Ovary (tissue), 3 donors: ENCODE results near the gene COL5A3.

Experiments used
- EP300 ChIP-seq: sonication (generic); formaldehyde crosslinking; IDR thresholded peaks from one replicate; pipeline ENCODE4 v1.6.1; 2017; ENCODE audit warnings: antibody characterized with exemption
- POLR2A ChIP-seq: fragments of 450-650 bp; IDR thresholded peaks from one replicate; pipeline ENCODE4 v1.6.1; 2017; ENCODE audit warnings: antibody characterized with exemption, mild to moderate bottlenecking, moderate library complexity
- TF ChIP-seq, protein P1 (sequence below), 3 donors: fragments of 450-650 bp in 2 of 3; fragments of 200-600 bp in 1 of 3; IDR thresholded peaks; one replicate each; pipeline versions ENCODE4 v1.5.1 to v1.8.0; 2016 to 2022; ENCODE audit warnings: antibody characterized with exemption in 3 of 3, mild to moderate bottlenecking in 1 of 3
- donor health status: DM: no; HTN: no; CAD: no.

DNA sequence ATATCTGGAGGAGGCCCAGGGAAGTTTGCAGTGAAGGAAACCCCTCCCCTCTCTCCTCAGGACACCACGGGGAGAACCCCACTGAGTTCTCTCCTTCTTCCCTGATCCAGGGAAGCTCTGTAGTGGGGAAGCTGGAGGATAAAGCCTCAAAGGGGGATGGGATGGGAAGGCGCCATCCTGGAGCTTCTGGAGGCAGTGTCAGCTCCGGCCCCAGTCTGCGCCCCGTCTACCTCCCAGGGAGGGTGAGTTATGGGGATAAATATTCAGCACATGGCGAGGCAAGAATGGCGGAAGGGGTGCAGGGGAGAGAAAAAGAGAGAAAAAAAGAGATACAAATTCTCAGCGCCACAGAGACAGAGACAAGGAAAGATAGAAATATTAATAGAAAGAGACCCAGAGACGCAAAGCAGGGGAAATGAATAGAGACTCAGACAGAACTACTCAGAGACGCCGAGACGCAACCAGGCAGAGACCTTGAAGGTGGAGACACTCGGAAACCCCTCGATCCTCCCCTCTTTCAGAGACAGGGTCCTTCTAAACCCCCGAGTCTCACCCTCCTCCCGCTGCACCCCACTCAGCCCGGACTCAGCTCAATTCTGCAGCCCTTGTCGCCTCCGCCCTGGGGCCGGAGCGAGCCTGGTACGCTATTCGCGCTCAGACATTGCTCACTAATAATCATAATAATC lies 97.6 kb downstream of the COL5A3 start:
- TF ChIP-seq, protein P1, sequence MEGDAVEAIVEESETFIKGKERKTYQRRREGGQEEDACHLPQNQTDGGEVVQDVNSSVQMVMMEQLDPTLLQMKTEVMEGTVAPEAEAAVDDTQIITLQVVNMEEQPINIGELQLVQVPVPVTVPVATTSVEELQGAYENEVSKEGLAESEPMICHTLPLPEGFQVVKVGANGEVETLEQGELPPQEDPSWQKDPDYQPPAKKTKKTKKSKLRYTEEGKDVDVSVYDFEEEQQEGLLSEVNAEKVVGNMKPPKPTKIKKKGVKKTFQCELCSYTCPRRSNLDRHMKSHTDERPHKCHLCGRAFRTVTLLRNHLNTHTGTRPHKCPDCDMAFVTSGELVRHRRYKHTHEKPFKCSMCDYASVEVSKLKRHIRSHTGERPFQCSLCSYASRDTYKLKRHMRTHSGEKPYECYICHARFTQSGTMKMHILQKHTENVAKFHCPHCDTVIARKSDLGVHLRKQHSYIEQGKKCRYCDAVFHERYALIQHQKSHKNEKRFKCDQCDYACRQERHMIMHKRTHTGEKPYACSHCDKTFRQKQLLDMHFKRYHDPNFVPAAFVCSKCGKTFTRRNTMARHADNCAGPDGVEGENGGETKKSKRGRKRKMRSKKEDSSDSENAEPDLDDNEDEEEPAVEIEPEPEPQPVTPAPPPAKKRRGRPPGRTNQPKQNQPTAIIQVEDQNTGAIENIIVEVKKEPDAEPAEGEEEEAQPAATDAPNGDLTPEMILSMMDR (IDR thresholded peaks at IDR 0.05), result no peak
- TF ChIP-seq POLR2A, result no peak
- no peak for TF ChIP-seq EP300
